IMR-90 (cell line): Measurements from ENCODE around the gene MAPKAPK5.

Source experiments
- BHLHE40 ChIP-seq: fragments of 150-350 bp; IDR thresholded peaks from 2 replicates; pipeline ENCODE4 v1.6.1; 2016; ENCODE audit warnings: mild to moderate bottlenecking, low read depth, low read length
- CTCF ChIP-seq: conservative IDR thresholded peaks from 2 replicates; pipeline ENCODE4 v1.5.1; 2012; ENCODE audit warnings: mild to moderate bottlenecking, low read depth, low read length, improper control_type of control experiment
- ELK1 ChIP-seq: fragments of 150-350 bp; IDR thresholded peaks from 2 replicates; pipeline ENCODE4 v1.6.1; 2016; ENCODE audit warnings: low read depth, mild to moderate bottlenecking, low read length, moderate library complexity, borderline replicate concordance
- FOS ChIP-seq: fragments of 150-350 bp; IDR thresholded peaks from 2 replicates; pipeline ENCODE4 v1.6.1; 2016; ENCODE audit warnings: low read depth, low read length
- MAFK ChIP-seq: IDR thresholded peaks from 2 replicates; pipeline ENCODE4 v1.6.1; 2012; ENCODE audit warnings: low read depth, low read length, improper control_type of control experiment
- MAZ ChIP-seq: IDR thresholded peaks from 2 replicates; pipeline ENCODE4 v1.6.1; 2012; ENCODE audit warnings: low read depth, mild to moderate bottlenecking, low read length, improper control_type of control experiment, moderate library complexity, borderline replicate concordance
- MXI1 ChIP-seq: IDR thresholded peaks from 2 replicates; pipeline ENCODE4 v1.6.1; 2012; ENCODE audit warnings: low read depth, mild to moderate bottlenecking, low read length, moderate library complexity, borderline replicate concordance
- NFE2L2 ChIP-seq: fragments of 150-350 bp; IDR thresholded peaks from 2 replicates; pipeline ENCODE4 v1.6.1; 2016; ENCODE audit warnings: low read depth, mild to moderate bottlenecking, low read length
- POLR2A ChIP-seq: IDR thresholded peaks from 2 replicates; pipeline ENCODE4 v1.6.1; 2012; ENCODE audit warnings: mild to moderate bottlenecking, low read depth, low read length
- RAD21 ChIP-seq: IDR thresholded peaks from 2 replicates; pipeline ENCODE4 v1.6.1; 2012; ENCODE audit warnings: low read length, improper control_type of control experiment
- RCOR1 ChIP-seq: IDR thresholded peaks from 2 replicates; pipeline ENCODE4 v1.6.1; 2012; ENCODE audit warnings: mild to moderate bottlenecking, low read length, improper control_type of control experiment; ENCODE audit not compliant: insufficient replicate concordance
- RFX5 ChIP-seq: IDR thresholded peaks from 2 replicates; pipeline ENCODE4 v1.8.0; 2012; ENCODE audit warnings: low read depth, mild to moderate bottlenecking, low read length, moderate library complexity
- TF ChIP-seq, protein P1 (sequence below): fragments of 150-350 bp; IDR thresholded peaks from 2 replicates; pipeline ENCODE4 v1.6.1; 2017; ENCODE audit warnings: mild to moderate bottlenecking, antibody characterized with exemption, low read length, low read depth

DNA sequence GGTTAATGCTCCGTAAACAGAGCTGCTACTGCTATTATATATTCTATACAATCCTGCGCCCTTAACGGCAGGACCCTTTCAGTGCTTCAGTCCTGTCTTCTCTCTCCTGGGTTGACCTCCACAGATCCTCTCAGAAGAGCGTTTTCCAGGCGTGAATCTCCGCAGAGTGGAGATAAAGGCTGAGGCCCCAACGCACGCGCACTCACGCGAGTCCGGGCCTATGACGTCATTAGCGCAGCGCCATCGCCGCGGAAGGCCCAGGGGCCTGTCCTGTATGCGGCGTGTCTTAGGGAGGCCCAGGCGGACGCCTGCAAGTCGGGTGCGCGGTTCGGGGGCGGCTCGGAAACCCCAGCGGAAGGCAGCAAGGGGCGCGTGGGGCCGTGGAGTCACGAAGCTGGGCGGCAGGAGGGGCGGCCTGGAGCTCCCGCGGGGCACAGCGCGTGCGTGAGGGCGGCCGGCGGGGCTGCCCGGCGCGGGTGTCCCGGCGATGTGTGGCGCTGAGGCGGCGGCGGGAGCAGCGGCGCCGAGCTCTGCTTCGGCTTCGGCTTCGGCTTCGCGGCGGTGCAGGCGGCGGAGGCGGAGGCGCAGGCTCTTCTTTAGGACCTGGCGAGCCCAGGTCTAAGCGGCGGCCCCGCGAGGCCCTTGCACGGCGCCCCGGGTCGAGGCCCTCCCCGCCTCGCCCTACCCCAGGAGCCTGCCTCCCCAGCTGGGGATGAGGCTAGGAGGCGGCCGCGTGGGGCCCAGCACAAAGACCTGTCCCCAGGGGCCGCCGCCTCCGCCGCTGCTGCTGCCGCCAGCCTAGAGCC lies at the start of gene MAPKAPK5:
- TF ChIP-seq CTCF (no peak), RAD21 (no peak), POLR2A (peak; percentile 71), BHLHE40 (peak; percentile 94), NFE2L2 (peak; percentile 39), MAFK (no peak), RCOR1 (no peak), ELK1 (no peak), FOS (no peak), MXI1 (peak; percentile 83), MAZ (peak; percentile 27; the same call in 1 of the 2 replicates), RFX5 (no peak)
- TF ChIP-seq, protein P1, sequence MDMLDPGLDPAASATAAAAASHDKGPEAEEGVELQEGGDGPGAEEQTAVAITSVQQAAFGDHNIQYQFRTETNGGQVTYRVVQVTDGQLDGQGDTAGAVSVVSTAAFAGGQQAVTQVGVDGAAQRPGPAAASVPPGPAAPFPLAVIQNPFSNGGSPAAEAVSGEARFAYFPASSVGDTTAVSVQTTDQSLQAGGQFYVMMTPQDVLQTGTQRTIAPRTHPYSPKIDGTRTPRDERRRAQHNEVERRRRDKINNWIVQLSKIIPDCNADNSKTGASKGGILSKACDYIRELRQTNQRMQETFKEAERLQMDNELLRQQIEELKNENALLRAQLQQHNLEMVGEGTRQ: no peak
